ENCODE data around the gene FOXRED2.

FOXRED2 gene

DNA sequence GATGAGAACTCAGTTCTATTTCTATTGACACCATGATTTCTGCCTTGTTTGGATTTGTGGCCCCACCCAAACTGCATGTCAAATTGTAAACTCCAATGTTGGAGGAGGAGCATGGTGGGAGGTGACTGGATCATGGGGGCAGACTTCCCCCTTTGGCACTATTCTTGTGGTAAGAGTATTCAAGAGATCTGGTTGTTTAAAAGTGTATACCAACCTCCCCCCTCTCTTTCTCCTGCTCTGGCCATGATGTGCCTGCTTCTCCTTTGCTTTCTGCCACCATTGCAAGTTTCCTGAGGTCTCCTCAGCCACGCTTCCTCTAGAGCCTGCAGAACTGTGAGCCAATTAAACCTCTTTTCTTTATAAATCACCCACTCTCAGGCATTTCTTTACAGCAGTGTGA, 7.9 kb upstream of the FOXRED2 start:
- DNase-seq, result no peak

DNA sequence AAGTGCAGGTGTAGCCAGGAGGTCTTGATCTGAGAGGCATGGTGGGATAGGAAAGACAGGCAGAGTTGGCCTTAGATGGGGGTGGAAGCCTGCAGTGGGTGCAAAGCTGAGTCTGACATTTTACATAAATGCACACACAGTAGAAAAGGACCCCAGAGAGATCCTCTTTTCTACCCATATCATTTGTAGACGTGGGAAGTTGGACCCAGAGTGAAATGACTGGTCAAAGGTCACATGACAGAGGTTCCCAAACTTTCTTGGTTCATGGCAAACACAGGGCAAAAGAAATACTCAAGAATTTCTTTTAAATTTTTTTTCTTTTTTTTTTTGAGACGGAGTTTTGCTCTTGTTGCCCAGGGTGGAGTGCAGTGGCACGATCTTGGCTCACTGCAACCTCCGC, 6.2 kb upstream of the FOXRED2 start:
- DNase-seq, result no peak

DNA sequence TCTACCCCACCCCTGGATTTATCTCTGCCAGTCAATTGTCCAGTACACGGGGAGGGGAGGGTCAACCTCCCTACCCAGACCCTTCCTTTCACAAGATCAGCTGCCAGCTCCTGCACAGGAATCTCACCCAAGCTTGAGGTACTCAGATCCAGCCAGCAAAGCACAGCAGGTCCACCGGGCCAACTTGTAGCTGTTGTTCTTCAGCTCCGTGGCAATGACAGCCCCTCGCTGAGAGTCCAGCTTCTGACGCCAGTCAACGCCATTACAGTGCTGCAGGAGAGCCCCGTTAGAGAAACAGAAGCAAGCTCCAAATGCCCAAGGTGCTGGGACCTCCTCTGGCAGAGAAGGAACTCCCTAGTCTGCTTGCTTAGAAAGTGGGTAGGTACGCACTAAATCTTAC, 5.5 kb upstream of the FOXRED2 start:
- DNase-seq, result no peak

DNA sequence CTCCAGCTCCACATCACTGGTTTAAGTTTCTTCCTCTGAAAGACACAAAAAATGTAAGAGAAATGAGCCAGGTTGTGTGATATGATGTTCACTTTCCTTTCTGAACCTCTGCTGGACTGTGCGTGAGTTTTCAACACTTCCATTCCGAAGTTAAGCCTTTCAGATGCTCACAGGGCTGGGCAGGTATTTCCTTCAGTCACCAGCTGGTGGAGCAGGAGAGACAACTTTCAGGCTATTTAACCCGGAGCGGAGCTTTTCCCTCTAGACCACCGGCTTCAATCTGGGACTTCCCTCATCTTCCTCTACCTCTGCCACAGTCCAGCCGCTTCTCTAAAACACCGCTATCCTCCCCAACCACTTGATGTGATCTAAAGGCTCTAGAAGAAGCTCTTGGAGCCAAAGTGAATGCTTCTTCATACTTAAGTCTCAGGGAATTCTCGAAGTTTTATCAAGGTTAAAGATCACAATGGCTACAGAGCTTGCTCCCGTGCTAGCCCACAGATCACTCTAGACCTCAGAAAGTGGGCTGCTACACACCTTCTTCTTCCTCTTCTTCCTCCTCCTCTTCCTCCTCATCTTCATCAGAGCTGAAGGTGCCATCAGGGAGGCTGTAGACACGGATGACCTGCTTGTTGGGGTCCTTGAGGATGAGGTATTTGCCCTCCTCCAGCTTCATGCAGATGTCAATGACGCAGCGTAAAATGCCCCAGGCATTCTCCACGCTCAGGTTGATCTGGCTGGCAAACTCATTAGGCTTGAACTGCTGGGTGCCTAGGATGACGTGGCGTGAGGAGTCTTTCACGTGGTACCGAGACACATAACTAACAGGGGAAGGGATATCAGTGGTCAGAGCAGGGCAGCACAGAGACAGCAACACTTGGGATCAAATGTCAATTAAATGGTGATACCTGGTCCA, 4.4 kb upstream of the FOXRED2 start:
- DNase-seq, result peak; percentile 43

DNA sequence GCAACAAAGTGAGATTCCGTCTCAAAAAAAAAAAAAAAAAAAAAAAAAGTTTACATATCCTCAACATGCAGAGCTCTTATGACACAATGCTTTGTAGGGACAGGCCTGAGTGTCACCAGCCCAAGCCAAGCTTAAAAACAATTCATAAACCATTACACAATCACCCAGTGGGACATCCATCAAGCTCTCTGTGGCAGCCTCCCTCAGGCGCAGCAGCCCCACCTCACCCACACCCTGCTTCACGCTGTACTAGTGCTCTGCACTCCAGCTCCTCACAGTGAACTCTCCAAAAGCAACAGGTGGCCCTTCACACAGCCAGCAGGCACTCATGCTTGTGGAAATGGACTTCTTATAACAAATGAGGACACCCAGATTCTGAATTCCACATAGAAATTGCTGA, 3.5 kb upstream of the FOXRED2 start:
- DNase-seq, result no peak

DNA sequence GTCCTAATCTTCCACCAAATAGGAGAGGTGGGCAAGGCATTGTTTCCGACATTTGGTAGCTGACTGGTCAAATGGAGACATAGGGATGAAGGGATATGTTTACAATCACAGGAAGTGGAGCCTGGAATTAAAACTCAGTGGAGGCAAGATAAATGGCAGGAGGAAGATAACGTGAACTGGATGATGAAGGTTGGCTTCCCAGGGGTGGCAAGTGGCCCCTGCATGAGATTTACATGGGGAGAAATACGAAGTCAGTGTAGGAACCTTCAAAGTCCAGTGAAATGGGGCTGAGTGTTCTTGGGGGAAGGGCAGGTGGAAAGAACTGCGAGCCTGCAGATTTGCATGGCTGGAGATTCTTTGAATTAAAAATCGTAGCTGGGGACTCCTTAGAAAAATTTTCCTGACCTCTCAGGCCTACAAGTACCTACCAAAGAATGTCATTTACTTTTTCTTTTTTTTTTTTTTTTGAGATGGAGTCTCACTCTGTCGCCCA, 724 bp upstream of the FOXRED2 start:
- no peak for DNase-seq

DNA sequence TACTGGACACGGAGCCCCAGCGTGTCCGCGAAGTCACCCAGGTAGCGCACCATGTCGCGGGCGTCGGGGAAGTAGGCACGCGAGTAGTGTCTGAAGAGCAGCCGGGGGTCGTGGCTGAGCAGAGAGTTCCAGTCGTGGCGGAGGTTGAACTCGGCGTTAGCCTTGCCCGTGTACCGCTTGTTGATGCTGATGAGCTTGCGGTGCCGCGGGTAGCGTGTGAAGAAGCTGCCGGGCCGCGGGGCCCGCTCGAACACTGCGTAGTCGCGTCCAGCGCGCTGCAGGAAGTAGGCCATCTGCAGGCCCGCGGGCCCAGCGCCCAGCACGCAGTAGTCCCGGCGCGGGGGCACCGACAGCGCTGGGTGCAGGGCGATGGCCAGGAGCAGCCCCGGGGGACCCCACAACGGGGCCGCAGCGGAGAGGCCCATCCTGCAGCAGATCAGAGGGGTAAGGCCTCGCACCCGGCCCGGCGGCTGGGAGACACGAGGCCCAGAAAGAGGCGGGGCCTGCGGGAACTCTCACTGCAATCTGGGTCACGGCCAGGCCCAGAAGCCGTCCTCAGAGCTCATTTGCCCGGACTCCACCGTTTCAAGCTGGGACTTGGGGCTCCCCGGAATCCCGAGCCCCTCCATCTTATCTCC, 723 bp downstream of the FOXRED2 start:
- no peak for DNase-seq

DNA sequence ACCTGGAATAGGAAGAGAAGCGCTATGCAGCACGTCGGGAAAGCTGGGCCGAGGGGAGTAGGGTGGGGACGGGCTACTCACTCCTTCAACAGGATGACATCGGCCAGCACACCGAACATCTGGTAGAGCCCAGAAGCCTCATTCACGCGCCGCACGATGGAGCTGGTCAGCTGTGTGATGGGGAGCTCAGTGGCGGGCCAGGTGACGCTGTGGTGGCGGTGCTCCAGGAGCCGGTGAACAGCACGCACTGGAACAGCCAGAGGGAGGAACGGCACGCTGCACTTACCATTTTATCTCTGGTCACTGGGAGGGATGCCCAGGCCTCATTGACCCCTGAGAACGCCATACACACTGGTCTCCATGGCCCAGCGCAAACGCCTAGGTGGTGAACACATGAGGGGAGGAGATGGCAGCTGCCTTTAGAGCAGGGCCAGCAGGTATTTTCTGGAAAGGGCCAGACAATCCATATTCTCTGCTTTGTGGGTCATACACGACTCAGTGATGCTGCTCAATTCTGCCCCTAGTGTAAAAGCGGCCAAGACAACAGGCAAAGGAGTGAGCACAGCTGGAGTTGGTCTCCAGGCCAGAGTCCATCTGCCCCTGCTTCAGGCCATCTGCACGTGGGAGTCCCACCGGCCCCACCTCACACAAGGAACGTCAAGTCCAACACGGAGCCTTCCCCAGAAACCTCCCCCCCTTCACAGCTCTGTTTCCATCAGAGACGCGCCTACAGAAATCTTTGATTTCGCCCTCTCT, 8.8 kb downstream of the FOXRED2 start:
- no peak for DNase-seq

DNA sequence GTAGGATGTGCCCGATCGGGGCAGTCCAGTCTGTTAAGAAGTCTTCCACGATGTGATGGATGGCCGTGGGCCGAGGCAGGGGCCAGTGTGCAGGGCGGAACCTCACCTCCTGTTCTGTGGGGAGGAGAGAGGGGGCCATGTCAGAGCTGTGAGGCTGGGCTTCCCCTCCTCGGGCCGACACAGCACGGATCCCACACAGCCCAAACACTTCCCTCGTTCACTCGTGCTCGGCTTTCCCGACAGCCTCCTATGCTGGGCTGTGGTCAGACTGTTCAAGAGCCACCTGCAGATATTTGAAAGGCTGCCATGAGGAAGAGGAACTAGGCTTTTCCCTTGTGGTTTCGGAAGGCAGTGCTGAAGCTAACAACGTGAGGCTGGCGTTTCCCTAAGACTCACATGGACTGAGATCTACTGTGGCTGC, 13.1 kb downstream of the FOXRED2 start:
- no peak for DNase-seq

DNA sequence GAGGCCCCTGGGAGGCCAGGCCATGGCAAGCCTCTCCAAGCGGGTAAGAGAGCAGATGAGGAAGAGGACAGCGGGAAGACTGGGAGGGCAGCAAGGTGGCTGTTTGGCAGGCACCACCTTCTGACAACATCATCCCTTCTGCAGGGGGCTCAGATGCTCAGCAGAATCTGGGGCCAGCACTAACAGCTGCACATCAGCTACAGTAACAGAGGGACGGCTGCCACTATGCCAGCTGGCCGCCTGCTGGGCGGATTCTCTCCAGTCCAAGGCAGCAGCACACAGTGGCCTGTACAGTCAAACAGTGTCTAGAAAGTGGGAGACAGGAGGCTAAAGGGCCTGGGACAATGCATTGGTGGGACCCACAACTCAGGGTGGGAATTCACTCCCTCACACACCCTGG, 14.7 kb downstream of the FOXRED2 start:
- DNase-seq, result no peak

DNA sequence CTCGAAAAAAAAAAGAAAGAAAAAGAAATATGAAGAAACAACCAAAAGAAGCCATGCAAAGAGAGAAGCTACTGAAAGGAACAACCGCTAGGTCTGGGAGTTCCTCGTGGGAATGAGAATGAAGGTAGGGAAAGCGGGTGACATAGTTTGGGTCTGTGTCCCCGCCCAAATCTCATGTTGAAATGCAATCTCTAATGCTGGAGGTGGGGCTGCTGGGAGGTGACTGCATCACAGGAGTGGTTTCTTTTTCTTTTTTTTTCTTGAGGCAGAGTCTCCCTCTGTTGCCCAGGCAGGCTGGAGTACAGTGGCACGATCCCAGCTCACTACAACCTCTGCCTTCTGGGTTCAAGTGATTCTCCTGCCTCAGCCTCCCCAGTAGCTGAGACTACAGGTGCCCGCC, 15.7 kb downstream of the FOXRED2 start:
- no peak for DNase-seq

DNA sequence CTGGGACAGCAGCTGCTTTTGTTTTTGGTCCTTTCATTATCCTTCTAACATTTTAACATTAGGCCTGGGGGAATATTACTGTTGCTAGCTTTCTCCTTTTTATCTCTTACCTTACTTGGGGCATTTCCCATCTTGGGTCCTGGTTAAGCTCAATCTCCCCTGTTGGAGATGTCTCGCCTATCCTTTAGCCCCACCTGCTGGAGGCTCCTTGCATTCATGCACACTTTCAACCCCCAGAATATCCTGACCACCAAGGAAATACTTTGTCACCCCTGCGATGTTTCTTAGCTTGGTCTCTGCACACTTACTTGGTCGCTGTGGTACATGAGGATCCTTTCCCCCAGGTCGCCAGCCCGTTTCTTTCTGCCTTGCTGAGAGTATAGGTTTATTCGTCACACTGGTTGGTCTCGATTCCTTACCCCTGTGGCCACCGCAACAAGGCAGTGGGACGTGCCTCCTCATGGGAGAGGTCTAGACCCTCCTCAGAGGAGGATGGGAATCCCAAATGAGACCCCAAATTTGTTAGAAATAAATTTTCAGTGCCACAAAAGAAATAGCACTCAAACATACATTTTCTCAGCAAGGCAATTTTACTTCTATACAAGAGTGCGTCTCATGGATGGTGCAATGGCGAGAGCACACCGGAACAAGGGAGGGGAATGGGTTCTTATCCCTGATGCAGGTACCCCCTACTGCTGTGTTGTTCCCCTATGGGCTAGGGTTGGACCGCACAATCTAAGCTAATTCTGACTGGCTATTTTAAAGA, 20.0 kb downstream of the FOXRED2 start:
- peak; percentile 78 for DNase-seq

DNA sequence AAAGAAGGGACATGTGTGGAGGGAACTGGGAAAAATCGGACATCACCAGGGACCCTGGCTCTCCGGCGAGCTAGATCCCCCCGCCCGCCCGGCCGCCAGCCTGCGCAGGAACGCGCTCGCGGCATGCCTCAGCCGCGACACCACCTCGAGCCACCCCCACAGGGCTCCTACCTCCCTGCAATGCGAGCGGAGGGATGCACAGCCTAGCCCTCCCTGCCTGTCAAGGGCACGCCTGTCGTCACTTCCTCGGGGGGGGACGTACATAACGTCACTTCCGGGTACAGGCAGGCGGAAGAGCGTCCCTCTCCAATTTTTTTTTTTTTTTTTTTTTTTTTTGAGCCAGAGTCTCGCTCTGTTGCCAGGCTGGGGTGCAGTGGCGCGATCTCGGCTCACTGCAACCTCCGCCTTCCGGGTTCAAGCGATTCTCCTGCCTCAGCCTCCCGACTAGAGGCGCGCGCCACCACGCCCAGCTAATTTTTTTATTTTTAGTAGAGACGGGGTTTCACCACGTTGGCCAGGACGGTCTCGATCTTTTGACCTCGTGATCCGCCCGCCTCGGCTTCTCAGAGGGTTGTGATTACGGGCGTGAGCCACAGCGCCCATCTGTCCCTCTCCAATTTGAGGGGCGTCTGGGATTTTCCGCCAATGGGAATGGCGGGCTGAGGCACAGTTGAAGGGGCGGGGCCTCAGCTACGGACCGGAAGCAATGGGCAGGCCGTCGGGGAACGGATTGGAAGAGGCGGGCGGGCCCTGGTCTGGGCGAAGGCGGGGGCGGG, 25.3 kb downstream of the FOXRED2 start, which contains the start of gene TXN2:
TSS of gene TXN2 (minus strand) at position 248 of the 776 bp plus-strand sequence. CDS start 803 bp downstream, outside the sequence.
- DNase-seq, result peak; percentile 97

DNA sequence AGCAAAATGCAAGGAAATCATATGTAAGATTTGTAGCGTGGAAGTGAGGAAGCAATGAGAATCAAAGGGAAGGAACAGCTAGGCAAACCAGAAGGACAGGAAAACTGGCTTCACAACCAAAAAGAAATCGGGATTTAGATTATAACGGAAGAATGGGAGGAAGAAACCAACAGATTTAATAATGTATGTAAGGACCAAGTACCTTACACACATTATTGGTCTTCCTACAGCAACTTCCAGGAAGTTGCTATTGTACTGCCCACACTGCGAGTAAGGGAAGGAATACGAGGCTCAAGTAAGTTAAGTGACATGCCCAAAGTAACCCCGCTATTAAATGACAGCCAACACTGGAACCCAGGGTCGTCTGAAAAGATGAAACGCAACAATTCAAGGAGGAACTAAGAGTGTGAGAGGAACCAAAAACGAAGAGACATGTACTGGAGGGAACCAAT, 25.9 kb downstream of the FOXRED2 start:
- DNase-seq, result no peak

DNA sequence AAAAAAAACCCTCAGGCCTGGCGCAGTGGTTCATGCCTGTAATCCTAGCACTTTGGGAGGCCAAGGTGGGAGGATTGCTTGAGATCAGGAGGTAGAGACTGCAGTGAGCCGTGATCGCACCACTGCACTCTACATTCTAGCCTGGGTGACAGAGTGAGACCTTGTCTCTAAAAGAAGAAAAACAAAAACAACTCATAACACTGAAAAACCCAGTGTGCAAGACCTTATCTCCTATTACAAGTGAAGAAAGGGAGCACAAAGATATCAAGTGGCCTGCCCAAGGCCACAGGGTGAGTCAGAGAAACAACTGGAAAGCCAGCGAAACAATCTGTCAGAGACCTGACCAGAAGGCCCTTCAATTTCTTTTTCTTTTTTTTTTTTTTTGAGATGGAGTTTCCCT, 27.9 kb downstream of the FOXRED2 start:
- DNase-seq, result no peak

DNA sequence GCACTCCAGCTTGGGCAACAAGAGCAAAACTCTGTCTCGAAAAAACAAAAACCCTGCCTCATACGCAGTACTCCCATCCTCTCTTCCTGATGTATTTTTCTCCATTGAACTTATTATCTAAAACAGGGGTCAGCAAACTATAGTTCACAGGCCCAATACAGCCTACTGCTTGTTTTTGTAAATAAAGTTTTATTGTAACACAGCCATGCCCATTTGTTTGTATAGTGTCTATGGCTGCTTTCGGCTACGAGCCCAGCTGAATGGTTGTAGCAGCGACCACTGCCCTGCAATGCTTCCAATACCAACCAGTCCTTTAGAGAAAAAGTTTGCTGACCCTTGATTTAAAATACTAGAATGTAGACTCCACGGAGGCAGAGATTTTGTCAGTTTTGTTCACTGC, 31.5 kb downstream of the FOXRED2 start:
- no peak for DNase-seq

DNA sequence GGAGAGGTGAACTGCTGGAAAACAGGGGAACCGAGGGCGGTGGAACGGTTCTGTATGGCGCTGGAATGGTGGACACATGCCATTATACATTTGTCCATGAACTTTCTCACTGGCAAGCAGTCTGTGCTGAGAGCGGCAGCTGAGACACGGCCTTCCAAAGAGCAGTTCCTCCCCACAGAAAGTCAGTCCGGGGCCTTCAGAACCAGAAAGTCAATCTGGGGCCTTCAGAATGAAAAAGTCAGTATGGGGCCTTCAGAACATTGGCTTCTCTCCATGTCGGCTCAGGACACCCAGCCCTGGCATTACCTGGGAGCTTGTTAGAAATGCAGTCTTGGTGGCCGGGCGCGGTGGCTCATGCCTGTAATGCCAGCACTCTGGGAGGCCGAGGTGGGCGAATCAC, 34.2 kb downstream of the FOXRED2 start:
- no peak for DNase-seq

DNA sequence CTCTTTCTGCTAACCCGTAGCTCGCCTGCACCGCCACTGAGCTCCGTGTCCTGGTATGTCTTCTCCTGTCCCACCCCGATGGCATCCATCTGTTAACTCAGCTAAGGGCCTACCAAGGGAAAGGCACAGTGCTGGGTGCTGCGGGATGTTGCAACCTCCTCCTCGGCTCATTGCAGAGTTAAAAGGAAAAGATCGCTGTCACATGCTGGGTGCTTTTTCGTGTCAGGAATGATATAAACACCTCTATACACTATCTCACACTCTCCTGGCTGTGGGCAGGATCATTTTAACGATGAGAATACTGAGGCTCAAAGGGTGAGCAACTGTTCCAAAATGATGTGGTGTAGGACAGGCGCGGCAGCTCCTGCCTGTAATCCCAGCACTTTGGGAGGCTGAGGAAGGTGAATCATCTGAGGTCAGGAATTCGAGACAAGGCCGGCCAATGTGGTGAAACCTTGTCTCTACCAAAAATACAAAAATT, 35.5 kb downstream of the FOXRED2 start:
- no peak for DNase-seq

DNA sequence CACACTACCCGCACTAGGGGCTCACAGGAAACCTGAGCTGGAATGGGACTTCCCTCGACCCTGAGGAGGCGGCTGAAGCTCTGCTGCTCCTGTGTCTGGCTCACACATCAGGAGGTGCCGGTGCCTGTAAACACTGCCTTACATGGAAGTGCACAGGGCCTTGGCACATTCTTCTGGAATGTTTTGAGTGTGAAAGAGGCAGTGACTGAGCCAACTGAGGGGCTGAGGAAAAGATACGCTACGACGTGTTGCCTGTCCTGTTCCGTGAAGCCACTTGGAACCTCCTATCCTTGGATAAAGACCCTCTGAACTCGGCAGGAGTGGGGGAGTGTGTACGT, 35.9 kb downstream of the FOXRED2 start:
- no peak for DNase-seq

DNA sequence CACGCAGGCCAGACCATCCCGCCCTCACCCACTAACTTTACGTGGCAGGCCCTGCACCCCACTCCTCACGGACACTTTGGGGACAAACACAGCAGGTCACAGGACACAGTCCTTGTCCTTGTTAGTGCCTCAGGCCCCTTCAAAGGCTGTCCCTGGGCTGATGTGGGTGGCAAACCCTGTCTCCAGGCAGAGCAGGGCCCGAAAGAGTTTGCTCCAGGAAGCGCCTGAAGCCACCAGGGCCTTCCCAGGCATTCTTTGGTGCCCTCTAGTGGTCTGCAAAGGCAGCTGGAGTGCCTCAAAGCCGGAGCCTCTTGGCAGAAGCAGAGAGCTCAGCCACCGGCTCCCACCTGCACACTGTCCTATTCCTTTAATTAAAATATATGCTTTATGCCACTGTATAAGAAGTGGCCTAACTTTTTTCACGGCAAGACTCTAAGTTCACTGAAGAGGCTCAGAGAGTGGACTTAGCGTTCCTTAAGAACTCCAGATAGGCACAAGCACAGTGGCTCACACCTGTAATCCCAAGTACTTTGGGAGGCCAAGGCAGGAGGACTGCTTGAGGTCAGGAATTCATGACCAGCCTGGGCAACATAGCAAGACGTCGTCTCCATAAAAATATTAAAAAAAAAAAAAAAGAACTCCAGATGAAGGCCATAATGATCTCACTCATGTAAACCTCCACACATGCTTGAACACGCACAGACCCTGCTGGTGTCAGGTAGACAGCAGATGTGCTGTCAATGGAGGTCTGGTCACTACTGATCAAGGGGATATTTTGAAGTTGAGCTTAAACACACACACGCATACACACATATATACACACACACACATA, 36.5 kb downstream of the FOXRED2 start:
- DNase-seq, result peak; percentile 91

All from CD4-positive, alpha-beta T cell treated with Interleukin-10 for 1 hour (primary cell).